K562 (cell line): ENCODE results near the gene CDCA7. TPM values are rescaled to one million over a fixed set of nuclear protein-coding genes. Genes with fewer than 3 reads are reported as not detected.

Source experiments
- CBX2 ChIP-seq: fragments of 200-600 bp; sonication (generic); IDR thresholded peaks from one replicate; pipeline ENCODE4 v1.6.1; 2012; ENCODE audit warnings: mild to moderate bottlenecking, low read length, inconsistent platforms; ENCODE audit not compliant: insufficient read depth, poor library complexity, severe bottlenecking
- EWSR1 ChIP-seq: fragments of 450-650 bp; IDR thresholded peaks from 2 replicates; pipeline ENCODE4 v1.6.1; 2018; ENCODE audit warnings: borderline replicate concordance, mild to moderate bottlenecking, low read depth, moderate library complexity; ENCODE audit not compliant: partially characterized antibody
- GMEB1 ChIP-seq: fragments of 250-450 bp; sonication (Bioruptor Pico); IDR thresholded peaks from 2 replicates; pipeline ENCODE4 v1.4.0; 2020; ENCODE audit warnings: mild to moderate bottlenecking
- HMBOX1 ChIP-seq: sonication (generic); IDR thresholded peaks from 2 replicates; pipeline ENCODE4 v1.6.1; 2016
- HNRNPLL ChIP-seq: fragments of 200-400 bp; formaldehyde crosslinking; IDR thresholded peaks from 2 replicates; pipeline ENCODE4 v1.6.1; 2017; ENCODE audit warnings: low read length, low read depth, mild to moderate bottlenecking; ENCODE audit not compliant: poor library complexity, severe bottlenecking
- KAT8 ChIP-seq: fragments of 450-650 bp; IDR thresholded peaks from 2 replicates; pipeline ENCODE4 v1.6.1; 2016; ENCODE audit warnings: low read depth, mild to moderate bottlenecking
- KDM4B ChIP-seq, 2 experiments: fragments of 450-650 bp in 1 of 2; sonication (generic) in 1 of 2; IDR thresholded peaks; 2 replicates each; pipeline ENCODE4 v1.6.1; 2016 to 2017; ENCODE audit warnings: borderline replicate concordance in 2 of 2, antibody characterized with exemption in 1 of 2, low read depth in 1 of 2, mild to moderate bottlenecking in 1 of 2
- NR2C2 ChIP-seq, 2 experiments: fragments of 200-800 bp in 1 of 2; sonication (Bioruptor generic) in 1 of 2; sonication (generic) in 1 of 2; formaldehyde crosslinking in 1 of 2; IDR thresholded peaks; 2 replicates each; pipeline versions ENCODE4 v1.6.1 to v1.8.0; 2016 to 2022; ENCODE audit warnings: mild to moderate bottlenecking in 1 of 2, missing compliant biosample characterization in 1 of 2, missing genetic modification characterization in 1 of 2, missing genetic modification reagents in 1 of 2
- RBM25 ChIP-seq: fragments of 200-400 bp; formaldehyde crosslinking; IDR thresholded peaks from 2 replicates; pipeline ENCODE4 v1.6.1; 2018; ENCODE audit warnings: low read length, low read depth, moderate library complexity; ENCODE audit not compliant: severe bottlenecking
- RFX1 ChIP-seq: fragments of 450-650 bp; IDR thresholded peaks from 2 replicates; pipeline ENCODE4 v1.6.1; 2016; ENCODE audit warnings: mild to moderate bottlenecking, moderate library complexity
- SMARCE1 ChIP-seq: fragments of 450-650 bp; IDR thresholded peaks from 2 replicates; pipeline ENCODE4 v1.7.1; 2016; ENCODE audit warnings: mild to moderate bottlenecking
- TEAD4 ChIP-seq, 2 experiments: sonication (generic) in 1 of 2; formaldehyde crosslinking in 1 of 2; IDR thresholded peaks; 2 replicates each; pipeline versions ENCODE4 v1.6.1 to v1.8.0; 2012 to 2022; ENCODE audit warnings: borderline replicate concordance in 1 of 2, inconsistent platforms in 1 of 2, low read length in 1 of 2, mild to moderate bottlenecking in 1 of 2, missing genetic modification reagents in 1 of 2
- TGIF2 ChIP-seq: sonication (generic); formaldehyde crosslinking; IDR thresholded peaks from 2 replicates; pipeline ENCODE4 v1.8.1; 2022; ENCODE audit warnings: mild to moderate bottlenecking, missing genetic modification reagents, moderate library complexity
- ZBTB12 ChIP-seq: fragments of 250-450 bp; sonication (Bioruptor Pico); IDR thresholded peaks from 2 replicates; pipeline ENCODE4 v1.4.0; 2020
- ZBTB2 ChIP-seq: fragments of 450-650 bp; IDR thresholded peaks from 2 replicates; pipeline ENCODE4 v1.6.1; 2016; ENCODE audit warnings: antibody characterized with exemption
- ZC3H11A ChIP-seq: IDR thresholded peaks from 2 replicates; pipeline ENCODE4 v1.6.1; 2012; ENCODE audit warnings: low read depth, low read length, improper control_type of control experiment
- ZC3H8 ChIP-seq: fragments of 450-650 bp; IDR thresholded peaks from 2 replicates; pipeline ENCODE4 v1.6.1; 2017
- ZFP1 ChIP-seq: fragments of 450-650 bp; formaldehyde crosslinking; IDR thresholded peaks from 2 replicates; pipeline ENCODE4 v1.4.0; 2020; ENCODE audit warnings: mild to moderate bottlenecking, mixed read lengths
- ZNF639 ChIP-seq, 2 experiments: fragments of 200-800 bp in 1 of 2; sonication (Bioruptor generic) in 1 of 2; sonication (generic) in 1 of 2; formaldehyde crosslinking in 1 of 2; IDR thresholded peaks in 1 of 2; conservative IDR thresholded peaks in 1 of 2; 2 replicates each; pipeline versions ENCODE4 v1.5.0 to v1.6.1; 2016 to 2020; ENCODE audit warnings: missing compliant biosample characterization in 1 of 2, missing genetic modification characterization in 1 of 2, missing genetic modification reagents in 1 of 2
- ZNF668 ChIP-seq: fragments of 250-450 bp; sonication (Bioruptor Pico); IDR thresholded peaks from 2 replicates; pipeline ENCODE4 v1.8.0; 2022; ENCODE audit warnings: mild to moderate bottlenecking, inconsistent platforms
- ZNF707 ChIP-seq: fragments of 250-450 bp; sonication (Bioruptor Pico); conservative IDR thresholded peaks from 2 replicates; pipeline ENCODE4 v1.8.0; 2022; ENCODE audit warnings: inconsistent platforms, mild to moderate bottlenecking, moderate library complexity
- polyA plus RNA-seq, 8 experiments: library from polyadenylated mRNA; depleted of rRNA in 4 of 8; stranded (reverse) in 5 of 8; unstranded in 3 of 8; fragments of >200 nt; fragmentation: Nextera tagmentation in 2 of 8; fragmentation: Illumina TruSeq in 1 of 8; extraction: Ambion mirVana in 2 of 8; extraction: Trizol in 1 of 8; gene quantifications; 2 replicates each; pipeline versions ENCODE4 v1.2.1 to v1.2.3, GENCODE V29; 2011 to 2014; ENCODE audit warnings: inconsistent platforms in 1 of 8, missing spikeins in 1 of 8
- total RNA-seq, 7 experiments: library from RNA; depleted of rRNA in 6 of 7; stranded (reverse); fragments of >200 nt in 6 of 7; fragmentation: Illumina TruSeq in 2 of 7; extraction: Trizol in 2 of 7; gene quantifications; 2 replicates each; pipeline versions ENCODE4 v1.2.1 to v1.2.3, GENCODE V29; 2011 to 2021; ENCODE audit warnings: low replicate concordance in 1 of 7

The CDCA7 gene
- total and polyA plus RNA-seq, 9 of the 15 experiments (the other 6 are each of a cell fraction or from before 2014, with no cell fraction given): 28.5 to 122 (median 51.0) TPM

- peak; percentile 81 for TF ChIP-seq NR2C2 (CRISPR knock-in tag; IDR thresholded peaks at IDR 0.05)
- TF ChIP-seq NR2C2 (tag; IDR thresholded peaks at IDR 0.05): peak; percentile 54
- TF ChIP-seq ZNF668 (CRISPR knock-in tag): no peak
- no peak for TF ChIP-seq ZC3H8
- no peak for TF ChIP-seq KDM4B (IDR thresholded peaks at IDR 0.05; ENCODE audit: borderline replicate concordance in 2 of 2, low read depth in 1 of 2)
- TF ChIP-seq GMEB1 (CRISPR knock-in tag): no peak
- no peak for TF ChIP-seq ZFP1 (CRISPR knock-in tag)
- TF ChIP-seq HMBOX1: no peak
- TF ChIP-seq TGIF2 (CRISPR knock-in tag): peak; percentile 91
- no peak for TF ChIP-seq ZBTB12
- no peak for TF ChIP-seq HNRNPLL
- no peak for TF ChIP-seq EWSR1
- TF ChIP-seq ZNF707: no peak
- peak; percentile 77 for TF ChIP-seq RBM25
- TF ChIP-seq SMARCE1: no peak
- TF ChIP-seq ZNF639 (CRISPR knock-in tag; conservative IDR thresholded peaks at IDR 0.05 in 1 of 2, IDR thresholded peaks at IDR 0.05 in 1 of 2): no peak
- TF ChIP-seq ZBTB2: no peak; the same call in 1 of the 2 replicates
- TF ChIP-seq RFX1: no peak
- no peak for TF ChIP-seq CBX2
- TF ChIP-seq TEAD4 (IDR thresholded peaks at IDR 0.05; ENCODE audit: low read length): no peak
- peak; percentile 54; the same call in 1 of the 2 replicates for TF ChIP-seq TEAD4 (CRISPR knock-in tag; IDR thresholded peaks at IDR 0.05; ENCODE audit: borderline replicate concordance)
- TF ChIP-seq ZC3H11A: no peak; the same call in 1 of the 2 replicates
- TF ChIP-seq KAT8: no peak
Observed at GRCh38 chr2:173354582-173355131, at the start of gene CDCA7 (continued).
